Karpas-422 (cell line): Measurements from ENCODE around the gene NODAL. TPM values are rescaled to one million over a fixed set of nuclear protein-coding genes. Genes with fewer than 3 reads are reported as not detected.

Source experiments
- DNase-seq: peaks from one replicate; pipeline ENCODE4 v3.0.0-alpha.2; 2015
- H2AFZ ChIP-seq: fragments of 200-600 bp; sonication (generic); 2 replicates; pipeline ENCODE4 v1.6.1; 2014; ENCODE audit warnings: antibody characterized with exemption, low read length, mixed read lengths
- H3K27ac ChIP-seq: fragments of 200-600 bp; sonication (generic); 2 replicates; pipeline ENCODE4 v1.5.1; 2014; ENCODE audit warnings: mild to moderate bottlenecking, low read length, moderate library complexity
- H3K27me3 ChIP-seq: fragments of 200-600 bp; sonication (generic); 2 replicates; pipeline ENCODE4 v1.6.1; 2014; ENCODE audit warnings: low read length, mixed read lengths
- H3K36me3 ChIP-seq: fragments of 200-600 bp; sonication (generic); 2 replicates; pipeline ENCODE4 v1.6.1; 2014; ENCODE audit warnings: low read length, mixed read lengths; ENCODE audit not compliant: insufficient read depth
- H3K4me1 ChIP-seq: fragments of 200-600 bp; sonication (generic); 2 replicates; pipeline ENCODE4 v1.6.1; 2014; ENCODE audit warnings: mild to moderate bottlenecking, low read length, mixed read lengths
- H3K4me2 ChIP-seq: fragments of 200-600 bp; sonication (generic); 2 replicates; pipeline ENCODE4 v1.6.1; 2014; ENCODE audit warnings: low read length, low read depth, mild to moderate bottlenecking; ENCODE audit not compliant: poor library complexity, severe bottlenecking
- H3K4me3 ChIP-seq: fragments of 200-600 bp; sonication (generic); 2 replicates; pipeline ENCODE4 v1.5.1; 2014; ENCODE audit warnings: mild to moderate bottlenecking, antibody characterized with exemption, low read length, mixed read lengths
- H3K79me2 ChIP-seq: fragments of 200-600 bp; sonication (generic); 2 replicates; pipeline ENCODE4 v1.6.1; 2014; ENCODE audit warnings: mild to moderate bottlenecking, low read length, mixed read lengths
- H3K9ac ChIP-seq: fragments of 200-600 bp; sonication (generic); 2 replicates; pipeline ENCODE4 v1.6.0; 2014; ENCODE audit warnings: low read length
- H3K9me2 ChIP-seq: fragments of 200-600 bp; sonication (generic), shearing (Covaris generic); replicated peaks from 2 replicates; pipeline ENCODE4 v1.6.0; 2014; ENCODE audit warnings: mild to moderate bottlenecking, low read length, moderate library complexity; ENCODE audit not compliant: insufficient read depth
- H3K9me3 ChIP-seq: fragments of 300-700, 200-600 bp; sonication (generic); 2 replicates; pipeline ENCODE4 v1.6.1; 2014; ENCODE audit warnings: low read length, mixed read lengths
- H4K20me1 ChIP-seq: fragments of 200-600 bp; sonication (generic); 2 replicates; pipeline ENCODE4 v1.6.1; 2014; ENCODE audit warnings: mild to moderate bottlenecking, antibody characterized with exemption, low read length, low read depth; ENCODE audit not compliant: insufficient read depth
- total RNA-seq: library from RNA; depleted of rRNA; stranded (reverse); fragments of >200 nt; shearing (Covaris generic); gene quantifications from 2 replicates; pipeline ENCODE4 v1.2.3, GENCODE V29; 2014; ENCODE audit warnings: low replicate concordance

Gene NODAL
- total RNA-seq, 1 experiment from 2014 or later: not detected

DNA sequence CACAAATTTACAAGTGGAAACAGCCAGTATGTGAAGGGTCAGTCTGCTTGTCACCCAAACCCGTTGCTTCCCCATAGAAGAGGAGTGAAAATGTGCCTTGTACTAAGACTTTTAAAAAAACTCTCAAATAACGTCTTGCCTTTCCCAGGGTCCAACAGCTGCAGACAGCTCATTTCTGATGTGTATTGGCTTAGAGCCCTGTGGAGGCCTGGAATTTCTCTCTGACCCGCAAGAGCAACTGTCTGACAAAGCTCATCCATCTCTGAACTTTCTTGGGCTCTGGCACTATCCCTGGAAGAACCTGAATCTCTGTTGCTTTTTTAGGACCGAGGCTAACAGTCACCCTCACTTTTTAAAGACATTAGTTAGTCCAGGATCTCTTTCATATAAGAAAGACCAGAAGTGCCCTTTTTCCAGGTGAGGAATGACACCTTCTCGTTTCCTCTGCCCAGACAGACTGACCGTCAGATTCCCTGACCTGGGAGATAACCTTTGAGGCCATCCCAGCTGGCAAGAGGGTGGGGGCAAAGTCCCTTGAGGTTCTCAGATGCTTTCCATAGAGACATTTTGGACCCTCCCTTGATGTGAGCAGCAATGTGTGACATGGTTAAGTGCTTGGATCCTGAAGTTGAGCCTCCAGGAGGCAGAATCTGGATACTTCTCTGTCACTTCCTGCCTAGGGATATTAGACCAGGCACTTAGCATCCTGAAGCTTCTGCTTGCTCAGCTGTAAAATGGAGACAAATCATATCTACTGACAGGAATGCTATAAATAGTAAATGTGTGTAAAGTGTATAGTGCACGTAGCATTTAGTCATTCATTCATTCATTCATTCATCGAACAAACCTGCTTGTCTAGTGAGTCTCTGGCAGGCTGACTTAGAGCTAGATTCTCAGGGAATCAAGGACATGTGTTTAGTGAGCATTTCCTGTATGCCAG lies 4.5 kb upstream of the NODAL start:
- H3K27ac ChIP-seq: no peak overlapping the region
- no peaks in the 10 kb centered on the region for H3K9me2 ChIP-seq
- DNase-seq: no peak
- H3K9me3 ChIP-seq: no peaks in the 10 kb centered on the region
- H3K79me2 ChIP-seq: no peaks in the 10 kb centered on the region
- H4K20me1 ChIP-seq: no peaks in the 10 kb centered on the region
- H3K4me3 ChIP-seq: no peak overlapping the region
- H3K9ac ChIP-seq: no peak overlapping the region
- H3K27me3 ChIP-seq: no peaks in the 10 kb centered on the region
- H2AFZ ChIP-seq: no peak overlapping the region
- H3K4me2 ChIP-seq: no peak overlapping the region
- no peaks in the 10 kb centered on the region for H3K4me1 ChIP-seq
- H3K36me3 ChIP-seq: no peaks in the 10 kb centered on the region

DNA sequence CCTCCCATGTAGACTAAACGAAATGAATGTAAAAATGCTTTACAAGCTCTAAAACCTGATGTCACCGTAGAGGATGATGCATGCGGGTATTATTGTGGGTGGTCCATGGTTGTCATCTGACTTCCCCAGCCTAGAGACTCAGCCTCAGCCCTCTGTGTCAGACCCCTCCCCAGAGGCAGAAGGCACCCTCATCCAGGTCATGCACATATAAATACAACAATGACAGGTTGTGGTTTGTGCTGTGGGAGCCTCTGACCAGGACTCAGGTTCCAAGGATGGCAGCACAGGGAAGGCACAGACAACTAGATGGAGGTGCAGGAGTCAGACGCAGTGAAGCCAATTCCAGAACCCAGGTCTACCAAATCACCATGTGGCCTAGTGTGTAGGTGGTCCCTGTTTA lies 3.3 kb upstream of the NODAL start:
- H4K20me1 ChIP-seq: no peaks in the 10 kb centered on the region
- no peak overlapping the region for H2AFZ ChIP-seq
- H3K27ac ChIP-seq: no peak overlapping the region
- no peaks in the 10 kb centered on the region for H3K27me3 ChIP-seq
- H3K9ac ChIP-seq: no peak overlapping the region
- no peak overlapping the region for H3K4me3 ChIP-seq
- no peak for DNase-seq
- no peaks in the 10 kb centered on the region for H3K36me3 ChIP-seq
- H3K9me2 ChIP-seq: no peaks in the 10 kb centered on the region
- H3K4me2 ChIP-seq: no peak overlapping the region
- H3K9me3 ChIP-seq: no peaks in the 10 kb centered on the region
- H3K79me2 ChIP-seq: no peaks in the 10 kb centered on the region
- no peaks in the 10 kb centered on the region for H3K4me1 ChIP-seq

DNA sequence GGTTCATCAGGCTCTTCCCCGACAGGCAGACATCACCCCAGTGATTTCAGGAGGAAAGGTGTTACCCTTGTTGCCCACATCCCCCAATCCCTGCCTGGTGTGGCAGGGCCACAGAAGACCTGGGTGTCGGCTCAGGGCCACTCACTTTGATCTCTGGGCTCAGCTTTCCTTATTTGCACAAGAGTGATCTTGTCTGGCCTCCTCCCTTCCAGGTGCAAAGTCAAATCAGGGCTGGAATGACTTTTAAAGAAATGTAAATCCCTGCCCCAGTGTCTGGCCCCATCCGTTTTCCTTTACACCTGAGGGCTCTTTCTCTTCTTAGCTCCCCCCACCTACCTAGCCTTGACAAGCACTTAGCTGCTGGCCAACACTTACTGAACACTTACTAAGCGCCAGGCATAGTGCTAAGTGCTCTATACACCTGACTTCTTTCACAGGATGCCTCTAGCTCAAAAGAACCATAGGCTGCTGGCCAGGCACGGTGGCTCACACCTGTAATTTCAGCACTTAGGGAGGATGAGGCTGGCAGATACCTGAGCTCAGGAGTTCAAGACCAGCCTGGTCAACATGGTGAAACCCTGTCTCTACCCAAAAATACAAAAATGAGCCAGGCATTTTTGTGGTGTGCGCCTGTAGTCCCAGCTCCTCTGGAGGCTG lies 979 bp upstream of the NODAL start:
- Histone ChIP-seq H3K9me3 (no peaks in the 10 kb centered on the region), H3K4me3 (no peak overlapping the region), H2AFZ (no peak overlapping the region), H3K79me2 (no peaks in the 10 kb centered on the region), H3K4me2 (no peak overlapping the region), H3K27ac (no peak overlapping the region), H3K36me3 (no peaks in the 10 kb centered on the region), H3K4me1 (no peaks in the 10 kb centered on the region), H3K27me3 (no peaks in the 10 kb centered on the region), H3K9ac (no peak overlapping the region), H3K9me2 (no peaks in the 10 kb centered on the region), H4K20me1 (no peaks in the 10 kb centered on the region)
- no peak for DNase-seq

- Histone ChIP-seq H3K79me2 (no peaks in the 10 kb centered on the region), H3K4me1 (no peaks in the 10 kb centered on the region), H3K9me3 (no peaks in the 10 kb centered on the region), H3K9me2 (no peaks in the 10 kb centered on the region), H3K36me3 (no peaks in the 10 kb centered on the region), H3K4me3 (no peak overlapping the region), H4K20me1 (no peaks in the 10 kb centered on the region), H3K9ac (no peak overlapping the region), H3K27me3 (no peaks in the 10 kb centered on the region), H3K27ac (no peak overlapping the region), H2AFZ (no peak overlapping the region), H3K4me2 (no peak overlapping the region)
- no peak for DNase-seq
Measured at GRCh38 chr10:70441895-70442309, 421 bp upstream of the NODAL start.

- no peak overlapping the region for H3K9ac ChIP-seq
Measured at GRCh38 chr10:70440296-70441160, 953 bp downstream of the NODAL start.

GRCh38 chr10:70437721-70438120 lies 3.8 kb downstream of the NODAL start:
- no peaks in the 10 kb centered on the region for H3K27me3 ChIP-seq
- no peak for DNase-seq
- H3K79me2 ChIP-seq: no peaks in the 10 kb centered on the region
- no peaks in the 10 kb centered on the region for H3K9me3 ChIP-seq
- no peak overlapping the region for H3K9ac ChIP-seq
- peaks cover 4% of the 10 kb centered on the region; the same call in 1 of the 2 replicates for H3K4me1 ChIP-seq
- no peaks in the 10 kb centered on the region for H3K9me2 ChIP-seq
- no peak overlapping the region for H3K4me3 ChIP-seq
- H4K20me1 ChIP-seq: no peaks in the 10 kb centered on the region
- no peak overlapping the region for H2AFZ ChIP-seq
- no peak overlapping the region for H3K27ac ChIP-seq
- no peaks in the 10 kb centered on the region for H3K36me3 ChIP-seq
- no peak overlapping the region for H3K4me2 ChIP-seq

More at GRCh38 chr10:70440296-70441160, 953 bp downstream of the NODAL start:
- Histone ChIP-seq H3K4me3 (no peak overlapping the region), H3K9me2 (no peaks in the 10 kb centered on the region), H2AFZ (no peak overlapping the region), H3K4me1 (no peaks in the 10 kb centered on the region), H3K4me2 (no peak overlapping the region), H3K79me2 (no peaks in the 10 kb centered on the region), H3K27ac (no peak overlapping the region), H3K9me3 (no peaks in the 10 kb centered on the region), H3K36me3 (no peaks in the 10 kb centered on the region), H4K20me1 (no peaks in the 10 kb centered on the region), H3K27me3 (no peaks in the 10 kb centered on the region)
- no peak for DNase-seq

DNA sequence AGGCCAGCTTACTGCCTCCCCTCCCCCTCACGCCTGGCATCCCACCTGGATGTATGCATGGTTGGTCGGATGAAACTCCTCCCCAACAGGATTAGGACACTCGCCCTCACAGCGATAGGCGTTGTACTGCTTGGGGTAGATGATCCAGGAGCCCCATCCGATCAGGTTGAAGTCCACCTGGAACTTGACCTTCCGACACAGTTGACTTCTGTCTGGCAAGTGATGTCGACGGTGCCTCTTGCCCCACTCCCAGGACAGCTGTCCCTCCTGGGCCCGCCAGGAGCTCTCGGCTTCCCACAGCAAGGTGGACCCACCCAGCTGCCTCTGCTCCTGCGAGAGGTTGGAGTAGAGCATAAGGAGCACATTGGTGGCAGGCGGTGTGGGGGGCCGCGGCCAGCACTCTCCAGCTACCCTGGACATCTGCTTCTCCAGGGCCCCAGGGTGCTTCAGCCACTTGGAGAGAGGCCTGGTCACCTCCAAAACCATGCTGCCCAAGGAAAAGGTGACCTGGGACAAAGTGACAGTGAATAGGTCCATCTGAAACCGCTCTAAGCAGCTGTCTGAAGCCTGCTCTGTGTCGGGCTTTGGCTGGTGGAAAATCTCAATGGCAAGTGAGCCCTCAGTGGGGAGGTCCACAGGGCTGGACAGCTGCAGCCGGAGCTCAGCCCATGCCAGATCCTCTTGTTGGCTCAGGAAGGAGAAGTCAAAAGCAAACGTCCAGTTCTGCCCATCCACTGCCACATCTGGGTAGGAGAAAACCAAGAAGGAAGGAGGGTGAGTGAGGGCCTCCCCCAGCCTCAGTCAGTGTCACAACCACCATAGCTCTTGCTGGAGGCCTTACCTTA lies 6.0 kb downstream of the NODAL start:
- H2AFZ ChIP-seq: no peak overlapping the region
- DNase-seq: no peak
- H3K4me3 ChIP-seq: no peak overlapping the region
- no peak overlapping the region for H3K4me2 ChIP-seq
- H3K79me2 ChIP-seq: no peaks in the 10 kb centered on the region
- H3K9me2 ChIP-seq: no peaks in the 10 kb centered on the region
- H3K9me3 ChIP-seq: no peaks in the 10 kb centered on the region
- no peak overlapping the region for H3K9ac ChIP-seq
- no peaks in the 10 kb centered on the region for H3K36me3 ChIP-seq
- H3K4me1 ChIP-seq: peaks cover 5% of the 10 kb centered on the region; the same call in 1 of the 2 replicates
- H4K20me1 ChIP-seq: no peaks in the 10 kb centered on the region
- no peaks in the 10 kb centered on the region for H3K27me3 ChIP-seq
- no peak overlapping the region for H3K27ac ChIP-seq
